DND-41 (cell line): ENCODE data around the gene IQSEC1.

Experiments
- ATAC-seq: fragments of 200-7000 bp; cut with Tn5 transposase; 3 replicates; pipeline ENCODE4 v1.9.1; 2021; ENCODE audit warnings: low read depth; ENCODE audit not compliant: insufficient read depth
- DNase-seq: peaks from one replicate; pipeline ENCODE4 v3.0.0-alpha.2; 2020
- H2AFZ ChIP-seq: 2 replicates; pipeline ENCODE4 v1.6.0; 2012; ENCODE audit warnings: low read depth, low read length
- H3K27ac ChIP-seq: 2 replicates; pipeline ENCODE4 v1.5.1; 2012; ENCODE audit warnings: low read length, inconsistent platforms
- H3K27me3 ChIP-seq: fragments of 200-600 bp; sonication (generic); 2 replicates; pipeline ENCODE4 v1.6.0; 2012; ENCODE audit warnings: low read length, mild to moderate bottlenecking, inconsistent platforms; ENCODE audit not compliant: insufficient read depth, poor library complexity
- H3K36me3 ChIP-seq: 2 replicates; pipeline ENCODE4 v1.5.1; 2012; ENCODE audit warnings: low read length, inconsistent platforms; ENCODE audit not compliant: insufficient read depth
- H3K4me1 ChIP-seq: 2 replicates; pipeline ENCODE4 v1.5.1; 2012; ENCODE audit warnings: mild to moderate bottlenecking, low read length; ENCODE audit not compliant: insufficient read depth
- H3K4me2 ChIP-seq: 2 replicates; pipeline ENCODE4 v1.6.0; 2012; ENCODE audit warnings: mild to moderate bottlenecking, moderate library complexity, low read length, inconsistent platforms; ENCODE audit not compliant: insufficient read depth
- H3K4me3 ChIP-seq, 2 experiments: fragments of 200-600 bp in 1 of 2; shearing (Covaris generic) in 1 of 2; 2 replicates each; pipeline ENCODE4 v1.5.1; 2012 to 2016; ENCODE audit warnings: inconsistent platforms in 2 of 2, low read length in 2 of 2, mild to moderate bottlenecking in 2 of 2, low read depth in 1 of 2, moderate library complexity in 1 of 2
- H3K79me2 ChIP-seq: 2 replicates; pipeline ENCODE4 v1.6.0; 2012; ENCODE audit warnings: low read length, inconsistent platforms; ENCODE audit not compliant: insufficient read depth
- H3K9ac ChIP-seq: 2 replicates; pipeline ENCODE4 v1.6.0; 2012; ENCODE audit warnings: low read depth, mild to moderate bottlenecking, inconsistent platforms, low read length, moderate library complexity
- H3K9me3 ChIP-seq: 2 replicates; pipeline ENCODE4 v1.5.1; 2012; ENCODE audit warnings: low read length, moderate library complexity, mild to moderate bottlenecking, inconsistent platforms; ENCODE audit not compliant: insufficient read depth, severe bottlenecking
- H4K20me1 ChIP-seq: 2 replicates; pipeline ENCODE4 v1.6.0; 2012; ENCODE audit warnings: low read length; ENCODE audit not compliant: insufficient read depth
- CTCF ChIP-seq: IDR thresholded peaks from 2 replicates; pipeline ENCODE4 v1.5.1; 2012; ENCODE audit warnings: borderline replicate concordance, low read length, moderate library complexity, mild to moderate bottlenecking; ENCODE audit not compliant: poor library complexity, severe bottlenecking; ENCODE audit errors: extremely low read depth
- EZH2 ChIP-seq: IDR thresholded peaks from 3 replicates; pipeline ENCODE4 v1.6.1; 2012; ENCODE audit warnings: borderline replicate concordance, low read depth, mild to moderate bottlenecking, moderate library complexity, low read length, inconsistent platforms; ENCODE audit not compliant: severe bottlenecking

IQSEC1 gene

GRCh38 chr3:13060341-13060910 is 12.8 kb downstream of the IQSEC1 start:
- DNase-seq (no peak), ATAC-seq (no peak)
- no peaks in the 10 kb centered on the region for H3K27me3 ChIP-seq
- H3K4me1 ChIP-seq: peaks cover 14% of the 10 kb centered on the region
- no peak overlapping the region for H3K4me3 ChIP-seq
- TF ChIP-seq CTCF (no peak), EZH2 (no peak)
- no peaks in the 10 kb centered on the region for H4K20me1 ChIP-seq
- H3K4me2 ChIP-seq: no peak overlapping the region
- H3K36me3 ChIP-seq: no peaks in the 10 kb centered on the region
- H2AFZ ChIP-seq: no peak overlapping the region
- H3K9ac ChIP-seq: no peak overlapping the region
- peak overlapping the region; percentile 24 for H3K27ac ChIP-seq
- no peaks in the 10 kb centered on the region for H3K79me2 ChIP-seq
- no peaks in the 10 kb centered on the region for H3K9me3 ChIP-seq

DNA sequence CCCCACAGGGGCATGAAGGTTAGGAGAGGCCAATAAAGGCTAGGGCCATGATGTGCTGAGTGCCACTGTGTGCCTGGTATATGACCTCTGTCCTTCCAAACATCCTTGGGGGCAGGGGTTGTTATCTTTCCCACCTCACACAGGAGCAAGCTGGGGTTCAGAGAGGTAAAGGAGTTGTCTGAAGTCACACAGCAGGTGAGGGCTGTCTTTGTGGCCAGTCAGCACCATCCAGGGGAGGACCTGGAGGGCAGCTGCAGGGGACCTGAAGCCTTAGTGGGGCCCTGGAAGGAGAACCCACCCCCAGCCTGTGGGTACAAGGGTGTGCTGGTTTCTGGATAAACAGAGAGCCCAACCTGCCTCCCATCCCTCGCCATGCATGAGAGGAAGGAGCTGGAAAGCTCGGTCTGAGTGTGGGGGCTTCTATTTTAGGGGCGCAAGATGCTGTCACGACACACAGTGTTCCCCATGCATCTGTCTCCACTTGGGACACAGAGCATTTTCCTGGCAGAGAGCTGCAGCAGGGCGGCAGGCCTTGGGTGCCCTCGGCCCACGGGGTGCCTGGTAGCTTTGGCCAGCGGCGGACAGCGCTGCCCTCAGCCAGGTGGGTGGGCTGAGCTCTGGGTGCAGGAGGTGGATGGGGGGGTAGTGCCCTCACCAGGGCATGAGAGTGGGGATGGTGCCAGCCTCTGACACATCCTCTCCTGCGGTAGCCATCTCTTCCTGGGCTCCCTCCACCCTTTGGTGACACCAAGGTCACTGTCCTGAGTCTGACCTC is 14.7 kb downstream of the IQSEC1 start:
- H3K4me2 ChIP-seq: no peak overlapping the region
- H2AFZ ChIP-seq: no peak overlapping the region
- H3K9ac ChIP-seq: no peak overlapping the region
- no peaks in the 10 kb centered on the region for H3K79me2 ChIP-seq
- no peak for ATAC-seq
- H3K9me3 ChIP-seq: no peaks in the 10 kb centered on the region
- no peak overlapping the region for H3K4me3 ChIP-seq
- DNase-seq: no peak
- no peaks in the 10 kb centered on the region for H4K20me1 ChIP-seq
- H3K4me1 ChIP-seq: peaks cover 5% of the 10 kb centered on the region
- H3K27me3 ChIP-seq: no peaks in the 10 kb centered on the region
- peak overlapping the region; percentile 41; the same call in 1 of the 2 replicates for H3K27ac ChIP-seq
- no peak for TF ChIP-seq CTCF
- H3K36me3 ChIP-seq: no peaks in the 10 kb centered on the region

DNA sequence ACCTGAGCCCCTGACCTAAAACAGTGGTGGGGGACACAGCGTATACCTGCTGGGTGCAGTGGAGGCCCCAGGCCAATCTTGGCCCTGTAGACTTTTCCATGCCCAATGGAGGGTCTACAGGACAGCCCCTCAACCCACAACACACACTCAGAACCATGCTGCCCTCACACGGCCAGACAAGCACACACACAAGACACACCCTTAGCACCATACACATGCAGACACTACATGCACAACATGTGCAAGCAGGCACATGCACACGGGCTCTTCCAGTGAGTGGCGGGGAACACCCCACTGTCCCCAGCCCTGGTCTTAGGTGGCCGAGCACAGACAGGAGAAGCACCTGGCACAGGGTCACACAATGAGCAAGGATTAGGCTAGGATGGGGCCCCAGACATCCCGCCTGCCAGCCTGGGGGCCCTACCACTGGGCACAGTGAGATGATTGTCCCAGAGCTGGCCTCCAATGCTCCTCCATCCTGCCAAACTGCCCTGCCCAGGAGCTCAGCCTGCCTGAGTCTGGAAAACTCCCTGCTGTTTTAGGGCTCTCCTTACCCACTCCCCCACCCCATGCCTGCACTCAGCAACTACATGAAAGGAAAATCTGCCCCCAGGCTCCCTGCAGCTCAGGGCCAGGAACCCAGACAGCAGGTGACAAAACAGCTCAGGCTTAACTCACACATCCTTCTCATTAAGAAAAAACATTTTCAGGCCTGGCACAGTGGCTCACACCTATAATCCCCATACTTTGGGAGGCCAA is 15.8 kb downstream of the IQSEC1 start:
- no peak overlapping the region for H3K9ac ChIP-seq

More for the DNA sequence above, 15.8 kb downstream of the IQSEC1 start:
- TF ChIP-seq CTCF: no peak
- TF ChIP-seq EZH2: no peak
- Histone ChIP-seq H3K4me3 (no peak overlapping the region), H2AFZ (no peak overlapping the region), H3K4me2 (no peak overlapping the region), H3K9me3 (no peaks in the 10 kb centered on the region), H4K20me1 (no peaks in the 10 kb centered on the region), H3K4me1 (peaks cover 15% of the 10 kb centered on the region), H3K27ac (peak overlapping the region; percentile 23; the same call in 1 of the 2 replicates), H3K36me3 (no peaks in the 10 kb centered on the region), H3K79me2 (no peaks in the 10 kb centered on the region), H3K27me3 (no peaks in the 10 kb centered on the region)
- DNase-seq (no peak), ATAC-seq (peak; percentile 49; the same call in 2 of the 3 replicates)
